HG02943 (cell line): ENCODE results near the gene CNP.
A peak's percentile ranks its signal among the peaks of the same experiment; 100 is the strongest.

Source experiments
- ATAC-seq: cut with Tn5 transposase; IDR thresholded peaks from one replicate; pipeline ENCODE4 v1.9.1; 2021; ENCODE audit warnings: mild to moderate bottlenecking, low read depth, moderate library complexity; ENCODE audit not compliant: unreplicated experiment

Gene CNP

GRCh38 chr17:41971721-41972523 is 5.3 kb downstream of the CNP start:
- ATAC-seq: no peak

GRCh38 chr17:41972571-41973407 is 6.2 kb downstream of the CNP start:
- peak; percentile 74 for ATAC-seq

GRCh38 chr17:41973408-41973811 is 6.8 kb downstream of the CNP start:
- no peak for ATAC-seq

DNA sequence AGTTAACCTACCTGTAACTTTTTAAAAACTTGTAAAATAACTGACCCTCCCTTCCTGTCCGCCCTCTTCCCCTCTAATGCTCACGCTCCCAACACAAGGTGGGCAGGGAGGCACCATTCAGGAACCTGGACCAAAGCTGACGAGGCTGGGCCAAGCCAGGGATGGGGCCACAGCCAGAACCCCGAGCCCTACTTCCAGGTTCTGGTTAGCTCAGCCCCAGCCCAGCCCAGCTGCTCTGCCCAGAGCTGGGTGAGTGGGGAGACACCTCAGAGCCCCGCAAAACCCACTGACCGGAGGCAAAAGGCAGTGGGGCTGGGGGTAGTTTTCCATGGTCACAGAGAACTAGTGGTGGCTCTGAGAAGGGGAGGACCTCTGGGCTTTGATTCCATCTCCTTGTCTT is 7.4 kb downstream of the CNP start:
- ATAC-seq: no peak

DNA sequence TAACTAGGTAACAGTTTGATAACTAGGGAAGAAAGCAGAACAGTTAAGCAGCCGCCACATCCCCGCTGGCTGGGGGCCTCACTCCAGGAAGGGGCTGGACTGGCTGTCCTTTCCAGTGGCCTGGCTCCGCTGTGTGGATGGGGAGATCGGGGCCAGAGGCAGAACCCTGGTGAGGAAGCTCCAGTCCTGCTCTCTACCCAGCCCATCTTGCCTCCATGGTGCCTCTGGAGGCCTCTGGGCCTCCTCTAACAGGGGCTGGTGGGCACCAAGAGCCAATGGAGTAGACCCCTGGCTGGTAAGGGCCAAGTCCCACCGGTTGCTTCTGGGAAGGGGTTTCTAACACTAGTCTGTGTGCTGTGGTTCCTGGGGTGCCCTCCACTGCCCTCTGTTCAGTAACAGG is 8.1 kb downstream of the CNP start:
- no peak for ATAC-seq

DNA sequence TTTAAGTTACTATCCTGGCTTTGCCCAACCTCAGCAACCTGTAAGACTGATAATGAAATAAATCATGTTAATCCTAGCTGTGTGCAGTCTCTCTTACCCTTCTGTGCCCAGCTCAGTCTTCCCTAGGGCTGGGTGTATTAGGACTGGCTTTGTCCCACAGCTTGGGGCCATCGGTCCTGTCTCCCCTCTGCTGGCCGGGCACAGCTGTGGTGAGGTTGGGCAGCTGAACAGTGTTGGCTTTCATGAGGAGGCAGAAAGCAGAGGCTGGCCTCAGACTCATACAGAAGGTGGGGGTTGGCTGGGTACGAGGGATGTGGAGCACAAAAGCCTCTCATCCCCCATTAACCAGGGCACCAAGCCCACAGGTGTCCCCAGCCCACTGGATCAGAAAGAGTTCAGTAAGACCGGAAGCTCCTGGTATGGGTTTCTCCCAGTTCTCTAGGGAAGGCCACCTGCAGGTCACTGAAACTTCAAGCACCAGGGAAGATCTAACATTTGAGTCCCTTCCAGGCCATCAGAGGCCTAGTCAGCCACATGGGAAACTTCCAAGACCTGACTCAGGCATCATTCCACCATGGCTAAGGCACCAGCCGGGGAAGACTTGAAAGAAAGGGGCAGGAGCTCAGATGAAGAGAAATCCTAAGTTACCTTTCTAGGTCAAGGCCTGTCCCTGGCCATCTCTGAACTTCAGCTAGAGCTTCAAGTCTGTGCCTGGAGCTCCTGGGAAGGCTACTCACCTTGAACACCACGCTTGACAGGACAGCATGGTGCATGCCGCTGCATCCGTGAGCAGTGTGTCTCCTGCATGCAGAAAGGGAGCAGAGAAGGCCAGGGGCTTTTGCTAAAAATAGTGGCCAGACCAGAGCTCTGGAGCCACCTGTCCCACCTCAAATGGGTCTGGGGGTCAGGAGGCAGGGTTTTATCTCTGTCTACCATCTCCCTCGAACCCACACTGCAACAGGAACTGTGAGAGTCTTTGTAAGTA is 8.8 kb downstream of the CNP start:
- no peak for ATAC-seq

GRCh38 chr17:41976142-41976768 is 9.7 kb downstream of the CNP start:
- ATAC-seq: no peak

DNA sequence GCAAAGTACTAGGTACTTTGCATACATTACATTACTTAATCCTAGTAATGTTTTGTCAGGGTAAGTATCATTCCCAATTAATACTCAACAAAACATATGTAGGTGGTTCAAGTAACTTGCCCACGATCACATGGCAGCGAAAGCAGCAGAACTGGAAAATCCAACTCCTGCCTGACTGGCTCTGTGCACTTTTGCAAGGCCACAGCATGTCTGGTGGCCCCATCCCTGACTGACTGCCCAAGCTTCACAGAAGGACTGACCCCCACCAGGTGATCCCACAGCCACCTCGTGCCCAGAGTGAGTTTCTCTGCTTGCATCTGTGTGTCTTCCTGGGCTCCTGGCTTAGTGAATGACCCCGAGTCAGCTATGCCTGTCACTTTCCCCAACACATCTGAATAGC is 11.4 kb downstream of the CNP start:
- no peak for ATAC-seq

- no peak for ATAC-seq
These were observed 15.6 kb downstream of the CNP start for GRCh38 chr17:41982026-41982760.

GRCh38 chr17:41984454-41984853 is 17.9 kb downstream of the CNP start:
- ATAC-seq: no peak

- ATAC-seq: no peak
These were observed 19.3 kb downstream of the CNP start for GRCh38 chr17:41985919-41986318.

DNA sequence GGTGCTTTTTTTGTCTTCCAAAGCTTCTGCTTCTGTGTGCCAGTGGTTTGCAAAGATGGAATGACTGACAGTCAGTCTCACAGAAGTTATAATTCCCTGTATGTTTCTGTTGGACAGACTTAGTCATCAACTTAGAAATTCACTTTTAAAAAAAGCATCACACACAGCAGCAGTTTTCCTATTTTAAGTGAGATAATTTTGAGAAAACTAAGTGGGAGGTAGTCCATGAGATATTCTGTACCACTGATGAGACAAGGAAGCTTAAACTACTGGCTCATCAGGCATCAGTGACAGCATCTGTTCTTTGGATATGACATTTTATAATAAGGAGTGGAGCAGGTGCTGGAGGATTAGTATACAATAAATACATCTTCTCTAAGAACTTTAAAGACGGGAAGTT is 20.0 kb downstream of the CNP start:
- ATAC-seq: no peak

GRCh38 chr17:41987642-41988041 is 21.0 kb downstream of the CNP start:
- ATAC-seq: no peak

GRCh38 chr17:41988418-41988817 is 21.8 kb downstream of the CNP start:
- no peak for ATAC-seq

GRCh38 chr17:41989702-41990419 is 23.3 kb downstream of the CNP start:
- no peak for ATAC-seq

DNA sequence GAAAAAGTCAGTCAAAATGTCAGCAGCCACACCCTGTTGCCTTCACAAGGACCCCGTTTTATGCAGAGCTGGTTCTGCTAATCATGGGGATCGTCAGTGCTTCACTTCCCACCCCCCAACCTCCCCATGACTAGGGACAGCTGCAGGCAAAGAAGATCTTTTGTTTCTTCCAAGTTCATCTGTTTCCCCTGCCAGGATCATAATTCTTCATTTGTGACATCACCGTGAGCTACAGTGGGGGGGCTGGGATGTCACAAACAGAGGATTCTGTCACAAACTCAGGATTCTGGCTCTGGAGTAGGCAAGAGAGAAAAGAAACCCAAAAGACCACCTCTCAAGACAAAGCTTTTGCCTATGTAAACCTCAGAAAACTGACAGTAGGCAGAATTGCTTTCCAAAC is 26.0 kb downstream of the CNP start:
- no peak for ATAC-seq

GRCh38 chr17:41996855-41997164 is 30.2 kb downstream of the CNP start:
- no peak for ATAC-seq

DNA sequence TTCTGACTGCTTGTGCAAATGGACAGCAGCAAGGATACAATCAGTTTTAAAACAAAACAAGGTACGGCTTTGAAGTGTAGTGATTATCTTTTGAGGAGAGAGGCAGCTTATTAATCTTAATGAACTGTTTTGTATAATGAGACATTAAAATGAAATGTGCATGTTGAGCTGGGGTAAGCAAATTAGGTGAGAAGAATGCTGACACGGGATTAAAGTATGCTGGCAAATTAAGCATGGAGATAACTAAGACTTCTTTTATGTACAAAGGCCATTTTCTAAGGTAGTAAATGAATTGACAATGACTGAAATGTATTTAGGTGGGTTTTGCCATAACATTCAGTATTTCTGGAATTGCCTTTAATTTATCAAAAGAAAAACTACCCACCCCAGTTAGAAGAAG is 31.9 kb downstream of the CNP start:
- no peak for ATAC-seq
